Activated CD4-positive, CD25-positive, alpha-beta regulatory T cell treated with anti-CD3 and anti-CD28 coated beads, Interleukin-2, amount 50 U/mL, for 16 hours (primary cell): ENCODE data around the gene SDK2.
"Not testable (repeated sequence)": the region's sequence is repeated elsewhere in the genome, so short reads cannot be mapped to it uniquely, and the experiment has no call there.

Experiments used
- DNase-seq: peaks from one replicate; pipeline ENCODE4 v3.0.0-alpha.2; 2020; ENCODE audit warnings: low read depth, low spot score

The SDK2 gene

DNA sequence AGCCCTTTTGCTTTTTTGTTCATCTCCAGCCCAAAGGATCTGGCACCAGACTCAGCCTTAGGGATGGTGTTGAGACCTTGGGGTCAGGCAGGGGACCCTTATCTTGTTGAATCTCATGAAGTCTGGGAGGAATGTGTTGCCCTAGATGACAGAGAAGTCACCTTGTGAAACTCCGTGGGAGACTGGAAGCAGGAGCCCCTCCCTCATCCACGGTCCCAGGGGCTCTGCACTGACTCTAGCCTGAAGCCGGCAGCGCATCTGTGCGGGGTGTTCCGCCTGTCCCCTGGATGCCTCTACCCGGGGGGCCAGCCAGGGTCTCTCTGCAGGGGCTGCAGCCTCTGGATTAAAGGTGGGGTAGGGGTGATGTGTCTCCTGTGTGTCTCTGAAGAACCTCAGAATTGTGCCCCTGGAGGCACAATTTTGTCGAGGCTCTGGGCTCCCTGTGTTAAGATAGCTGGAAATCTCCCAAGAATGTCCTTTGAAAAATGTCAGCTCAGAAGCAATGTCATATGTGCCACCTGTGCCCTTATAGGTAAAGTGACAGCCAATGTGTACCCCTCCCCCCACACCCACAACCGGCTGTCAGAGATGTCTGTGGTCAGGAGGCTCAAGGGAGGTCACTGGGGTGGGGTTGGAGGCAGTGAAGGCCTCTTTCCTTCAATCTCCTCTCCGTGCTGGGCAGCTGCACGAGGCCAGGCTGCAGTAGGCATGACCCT, 300.3 kb downstream of the SDK2 start:
- no peak for DNase-seq

DNA sequence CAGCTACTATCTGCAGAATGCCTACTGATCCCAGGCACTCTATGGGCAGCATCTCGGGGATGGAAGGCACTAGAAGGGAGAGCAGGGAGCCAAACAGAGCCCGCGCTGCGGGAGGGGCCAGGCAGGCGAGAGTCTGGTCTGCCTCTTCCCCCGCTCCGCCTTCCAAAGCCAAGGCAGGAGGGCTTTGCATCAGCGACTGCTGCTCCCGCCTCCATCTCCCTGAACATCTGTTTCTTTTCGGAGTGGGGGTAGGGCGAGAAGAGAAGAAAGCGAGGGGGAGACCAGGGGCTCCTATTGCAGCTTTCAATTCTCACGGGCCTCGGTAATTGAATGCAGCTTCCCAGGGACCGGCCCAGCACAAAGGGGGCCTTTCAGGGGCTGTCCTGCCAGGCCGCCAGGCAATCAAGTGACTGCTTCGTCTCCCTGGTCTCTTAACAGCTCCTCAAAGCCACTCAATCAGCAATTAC, 301.0 kb downstream of the SDK2 start:
- DNase-seq = no peak

DNA sequence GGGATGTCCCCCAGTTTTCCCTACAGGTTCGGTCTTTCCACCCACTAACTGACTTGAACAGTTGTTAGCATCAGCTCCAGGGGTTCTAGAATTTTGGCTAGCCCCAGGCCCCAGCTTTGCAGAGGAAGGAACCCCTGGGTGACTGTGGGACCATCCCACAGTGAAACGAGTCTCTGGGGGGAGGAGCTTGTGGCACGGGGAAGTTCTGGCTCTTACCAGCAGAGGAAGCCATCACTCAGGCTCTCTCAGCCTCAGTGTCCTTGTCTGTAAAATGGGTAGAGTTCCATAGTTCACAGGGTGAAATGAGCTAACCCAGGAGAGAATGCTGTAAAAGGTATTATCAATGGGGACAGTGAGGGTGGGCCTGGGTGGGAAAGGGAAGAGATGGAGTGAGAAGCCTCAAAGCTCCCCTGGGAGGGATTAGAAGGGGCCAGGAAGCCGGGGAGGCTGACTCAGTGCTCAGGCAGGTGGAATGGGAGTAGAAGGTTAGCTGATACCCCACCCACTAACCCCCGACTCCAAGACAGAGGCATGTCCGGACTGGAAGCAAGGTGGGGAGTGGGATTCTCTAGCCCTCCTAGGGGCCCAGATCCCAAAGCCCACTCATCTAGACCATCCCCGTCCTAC, 301.6 kb downstream of the SDK2 start:
- DNase-seq = no peak

DNA sequence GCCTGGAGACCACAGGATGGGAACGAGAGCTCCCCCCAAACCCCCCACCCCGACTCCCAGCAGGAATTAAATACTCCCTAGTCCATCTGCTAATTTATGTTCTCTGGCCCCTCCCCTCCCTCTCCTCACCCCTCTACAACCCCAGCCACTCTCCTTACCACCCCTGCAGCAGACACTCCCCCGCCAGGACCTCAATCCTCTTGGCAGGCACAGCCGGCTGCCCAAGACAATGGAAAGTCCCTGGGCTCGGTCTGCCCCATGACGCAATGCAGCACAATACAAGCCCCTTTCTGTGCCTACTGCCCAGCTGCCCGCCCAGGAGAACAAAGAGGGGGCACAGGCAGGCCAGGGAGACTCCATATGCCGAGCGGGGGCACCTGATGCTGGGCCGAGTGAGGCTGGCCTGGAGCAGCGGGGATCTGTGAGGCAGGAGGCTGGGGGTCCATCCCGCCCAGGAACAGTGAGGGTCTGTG, 302.2 kb downstream of the SDK2 start:
- no peak for DNase-seq

DNA sequence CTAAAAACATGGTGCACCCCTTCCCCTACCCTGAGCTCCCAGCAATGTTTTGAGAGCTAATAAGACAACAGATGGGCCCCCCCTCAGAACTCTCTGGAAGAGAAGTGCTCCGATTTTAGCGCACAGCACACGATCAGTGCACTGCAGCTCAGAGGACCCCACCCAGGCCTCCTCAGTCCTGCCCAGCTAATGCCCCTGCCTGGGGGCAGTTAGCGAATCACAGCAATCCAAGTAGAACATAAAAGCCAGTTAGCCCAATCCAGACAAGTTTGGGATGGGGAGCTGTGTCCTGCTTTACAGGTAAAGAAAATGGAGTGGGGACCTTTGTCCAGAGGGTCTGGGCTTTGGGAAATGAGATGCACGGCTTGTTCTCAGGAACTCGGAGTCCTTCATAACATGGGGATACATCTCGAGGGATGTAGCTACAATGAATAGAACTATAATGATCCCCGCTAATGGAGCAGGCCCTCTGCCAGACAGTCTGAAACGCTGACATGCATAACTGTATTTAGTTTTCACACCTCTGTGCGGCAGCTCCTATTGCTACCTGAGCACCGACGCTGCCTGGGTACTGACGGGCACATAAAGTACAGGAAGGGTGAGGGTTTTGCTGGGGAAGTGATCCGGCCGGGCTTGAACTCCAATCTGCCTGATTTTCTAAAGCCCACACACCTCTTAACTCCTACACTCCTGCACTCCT, 302.7 kb downstream of the SDK2 start:
- DNase-seq = no peak

DNA sequence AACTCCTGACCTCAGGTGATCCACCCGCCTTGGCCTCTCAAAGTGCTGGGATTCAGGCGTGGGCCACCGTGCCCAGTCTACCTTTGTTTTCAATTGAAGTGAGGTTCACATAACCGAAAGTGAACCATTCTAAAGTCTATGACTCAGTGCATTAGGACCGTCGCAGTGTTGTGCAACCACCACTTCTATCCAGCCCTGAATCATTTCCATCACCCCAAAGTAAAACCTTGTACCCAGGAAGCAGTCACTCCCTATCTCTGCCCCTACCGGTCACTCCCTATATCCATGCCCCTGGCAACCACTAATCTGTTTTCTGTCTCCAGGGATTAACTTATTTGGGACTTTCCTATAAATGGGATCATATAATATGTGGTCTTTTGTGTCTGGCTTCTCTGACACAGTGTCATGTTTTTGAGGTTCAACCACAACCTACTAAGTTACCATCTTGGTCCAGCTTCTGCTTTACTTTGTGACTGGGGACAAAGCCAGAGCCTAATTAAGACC, 304.1 kb downstream of the SDK2 start:
- no peak for DNase-seq

DNA sequence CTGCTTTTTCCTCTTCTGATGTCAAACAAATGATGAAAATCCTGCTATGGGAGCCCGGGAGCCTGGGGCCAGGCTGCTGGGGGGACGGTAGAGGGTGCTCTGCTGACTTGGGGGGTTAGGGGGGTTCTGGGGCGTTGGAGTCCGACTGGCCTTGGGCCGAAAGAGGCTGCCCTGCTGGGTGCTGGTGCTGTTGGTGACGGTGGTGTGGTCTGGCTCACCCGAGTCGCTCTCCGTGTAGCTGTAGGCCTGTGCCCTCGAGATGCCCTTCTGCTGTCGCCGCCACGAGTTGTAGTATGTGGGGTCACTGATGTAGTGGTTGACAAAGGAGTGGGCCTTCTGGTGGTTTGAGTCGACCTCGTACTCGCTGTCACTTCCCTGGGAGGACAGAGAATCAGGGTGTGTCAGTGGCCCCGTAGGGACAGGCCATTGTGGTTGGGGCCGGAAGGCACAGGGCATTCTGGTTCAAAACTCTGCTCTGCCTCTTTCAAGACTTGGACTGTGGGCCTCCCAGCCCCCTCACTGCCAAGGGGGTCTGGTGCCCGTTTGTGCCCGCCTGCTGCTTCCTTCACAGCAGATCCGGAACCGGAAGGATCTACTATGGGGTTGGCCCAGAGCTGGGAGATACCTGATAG, 305.6 kb downstream of the SDK2 start:
- no peak for DNase-seq

DNA sequence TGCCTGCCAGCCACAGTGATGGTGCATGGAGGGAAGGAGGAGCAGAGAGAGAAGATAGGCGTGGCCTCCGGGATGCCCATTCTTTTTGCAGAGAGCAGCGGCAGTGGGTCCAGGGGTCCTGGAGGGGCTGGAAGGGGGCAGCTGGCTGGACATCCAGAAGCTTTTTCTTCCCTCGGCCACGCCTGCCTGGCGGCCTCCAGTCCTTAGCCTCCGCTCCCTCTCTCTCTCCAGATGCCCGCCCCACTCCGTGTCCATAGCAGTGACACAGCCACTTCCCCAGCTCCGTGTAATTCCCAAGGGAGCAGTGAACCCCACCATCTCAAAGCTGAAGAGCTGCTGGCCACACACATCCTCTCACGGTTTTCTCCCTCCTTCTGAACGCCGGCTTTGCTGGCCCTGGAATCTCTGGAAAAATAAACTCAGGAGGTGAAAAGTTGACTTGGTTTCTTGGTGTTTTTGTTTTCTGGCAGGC, 306.2 kb downstream of the SDK2 start:
- no peak for DNase-seq

DNA sequence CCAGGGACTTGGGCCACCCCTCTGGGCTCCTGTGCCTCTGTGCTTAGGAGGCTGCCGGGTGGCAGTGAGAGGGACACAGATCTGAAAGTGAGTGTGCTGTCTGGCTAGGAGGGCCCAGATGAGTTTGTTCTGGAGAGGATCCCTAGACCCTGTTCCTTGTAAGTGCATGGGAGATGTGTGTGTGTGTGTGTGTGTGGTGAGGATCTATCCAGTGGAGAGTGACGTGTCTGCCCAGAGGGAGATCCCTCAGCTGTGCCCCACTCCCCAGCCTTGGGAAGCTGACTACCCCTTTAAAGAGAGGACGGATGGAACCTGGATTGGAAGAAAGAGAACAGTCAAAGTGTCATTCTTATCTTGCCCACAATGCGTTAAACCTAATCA, 306.9 kb downstream of the SDK2 start:
- no peak for DNase-seq

DNA sequence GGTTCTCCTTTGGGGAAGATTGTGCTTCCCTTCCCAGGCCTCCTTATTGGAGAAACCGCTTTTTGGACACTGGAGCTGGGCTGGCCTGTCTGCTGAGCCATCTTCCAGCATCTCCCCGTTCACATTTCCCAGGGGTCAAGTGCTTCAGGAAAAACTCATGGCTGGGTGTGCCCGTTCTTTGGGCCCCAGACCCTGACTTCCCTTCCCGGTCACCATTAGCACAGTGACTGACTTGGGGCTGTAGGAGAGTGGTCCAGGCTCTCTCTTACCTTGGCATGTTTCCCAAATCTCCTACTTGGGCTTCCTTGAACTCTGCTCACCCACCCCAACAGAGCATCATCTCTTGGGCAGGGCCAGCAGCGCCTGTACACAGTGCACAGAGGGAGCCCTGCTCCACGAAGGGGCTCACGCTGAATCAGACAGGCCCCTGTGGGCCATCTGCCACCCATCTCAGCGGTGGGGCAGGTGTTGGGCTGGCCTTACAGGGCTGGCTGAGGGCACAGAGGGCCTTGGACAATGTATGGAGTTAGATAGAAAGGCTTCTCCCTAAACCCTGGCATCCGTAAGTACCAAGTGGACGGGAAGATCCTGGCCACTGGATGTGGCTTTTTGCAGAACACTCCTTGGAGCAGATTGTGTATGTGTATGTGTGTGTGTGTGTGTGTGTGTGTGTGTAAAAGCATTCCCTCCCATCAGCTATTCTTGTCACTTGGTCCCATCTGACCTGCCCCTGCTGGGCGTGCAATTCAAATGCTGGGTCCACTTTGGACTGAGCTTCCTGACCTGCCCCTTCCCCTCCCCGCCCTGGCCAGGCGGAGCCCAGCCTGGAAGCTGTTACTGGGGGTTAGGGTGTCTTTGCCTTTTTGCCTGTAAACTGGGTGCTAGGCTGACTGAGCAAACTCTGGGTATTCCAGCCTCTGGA, 307.6 kb downstream of the SDK2 start:
- no peak for DNase-seq

DNA sequence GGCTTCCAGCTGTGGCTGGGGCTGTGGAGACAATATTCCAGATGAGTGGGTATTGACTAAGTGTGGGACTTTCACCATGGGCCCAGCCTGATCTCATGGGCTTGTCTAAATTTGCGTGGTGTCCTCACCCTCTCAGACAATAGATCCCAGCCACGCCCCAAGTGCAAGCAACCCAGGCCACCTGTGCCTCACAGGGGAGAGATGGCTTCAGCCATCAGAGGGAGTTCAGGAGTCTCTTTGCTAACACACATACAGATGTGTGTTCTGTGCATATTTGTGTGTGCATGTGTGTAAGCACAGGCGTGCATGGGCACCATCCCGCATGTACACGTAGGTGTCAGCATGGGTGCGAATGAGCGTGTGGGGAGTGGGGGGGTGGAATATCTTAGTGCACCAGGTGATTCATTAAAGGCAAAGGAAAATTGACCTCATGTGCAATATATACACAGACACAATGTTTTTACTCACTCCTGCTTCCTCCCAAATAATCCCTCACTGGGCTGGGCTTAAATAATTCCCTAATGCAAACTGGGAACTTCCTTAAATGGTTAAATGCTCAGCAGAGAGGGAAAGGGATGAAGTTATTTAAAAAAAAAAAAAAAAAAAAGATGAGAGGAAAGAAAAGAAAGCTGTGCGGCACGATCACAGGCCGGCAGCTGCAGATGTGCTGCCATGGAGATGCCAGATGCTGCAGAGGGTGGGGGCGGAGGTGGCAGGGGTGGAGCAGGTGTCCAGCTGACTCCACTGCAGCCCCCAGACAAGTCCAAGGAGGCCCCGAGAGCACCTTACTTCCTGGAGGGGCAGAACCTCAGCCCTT, 308.4 kb downstream of the SDK2 start:
- DNase-seq = no peak

DNA sequence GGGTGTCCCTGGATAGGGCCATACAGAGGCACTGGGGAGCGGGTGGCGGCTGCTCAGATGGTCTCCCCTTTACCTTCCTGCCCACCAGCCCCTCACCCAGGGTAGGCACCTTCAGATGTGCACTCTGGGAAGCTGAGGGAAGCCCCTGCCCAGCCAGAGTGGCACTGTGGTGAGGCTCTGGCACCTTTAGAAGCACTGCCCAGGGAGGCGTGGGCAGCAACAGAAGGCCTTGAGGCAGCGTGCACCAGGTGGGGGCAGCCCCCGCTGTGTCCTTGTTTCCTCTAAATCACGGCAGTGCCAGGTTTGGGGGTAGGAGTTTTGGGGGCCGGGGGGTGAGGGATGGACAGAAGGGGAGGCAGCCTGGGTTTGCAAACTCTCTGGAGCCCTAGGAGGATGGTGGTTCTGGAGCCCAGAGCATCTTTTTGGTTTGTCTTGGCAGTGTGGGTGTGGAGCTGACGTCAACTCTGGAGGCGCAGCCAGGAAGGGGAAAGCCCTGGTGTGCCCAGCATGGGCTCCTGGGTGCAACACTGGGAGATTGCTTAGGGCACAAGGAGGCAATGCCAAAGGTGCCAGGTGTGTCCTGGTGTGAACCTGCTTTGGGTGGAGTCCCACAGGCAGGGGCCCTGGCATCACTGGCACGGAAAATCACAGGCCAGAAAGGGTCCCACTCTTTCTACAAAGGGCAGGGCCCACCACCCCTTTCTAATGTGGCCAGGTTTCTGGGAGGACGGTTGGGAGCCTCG, 309.3 kb downstream of the SDK2 start:
- no peak for DNase-seq

DNA sequence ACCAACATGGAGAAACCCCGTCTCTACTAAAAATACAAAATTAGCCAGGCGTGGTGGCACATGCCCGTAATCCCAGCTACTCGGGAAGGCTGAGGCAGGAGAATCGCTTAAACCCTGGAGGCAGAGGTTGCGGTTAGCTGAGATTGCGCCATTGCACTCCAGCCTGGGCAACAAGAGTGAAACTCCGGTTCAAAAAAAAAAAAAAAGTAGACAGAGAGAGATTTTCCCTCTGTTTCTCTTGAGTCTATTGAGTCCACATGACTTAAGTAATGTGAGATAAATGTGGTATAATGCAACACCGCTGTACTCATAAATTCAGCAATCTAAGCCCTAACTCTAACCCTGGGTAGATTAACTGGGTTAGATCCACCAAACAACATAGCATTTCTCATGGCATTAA, 310.8 kb downstream of the SDK2 start:
- DNase-seq = not testable (repeated sequence)

DNA sequence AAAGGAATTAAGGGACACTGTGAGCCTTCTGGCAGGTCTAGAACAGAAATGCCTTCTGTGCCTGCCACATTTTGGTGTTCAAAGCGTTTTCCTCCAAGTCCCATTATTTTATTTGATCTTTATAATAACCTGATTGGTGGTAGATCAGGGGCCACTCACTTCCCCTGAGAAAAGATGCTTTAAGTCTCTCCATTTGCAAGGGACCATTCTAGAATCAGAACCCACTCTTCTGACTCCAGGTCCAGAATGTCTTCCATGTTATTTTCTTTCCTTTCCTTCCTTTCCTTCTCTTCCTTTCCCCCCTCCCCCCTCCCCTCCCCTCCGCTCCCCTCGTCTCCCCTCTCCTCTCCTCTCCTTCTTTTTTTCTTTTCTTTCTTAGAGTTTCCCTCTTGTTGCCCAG, 313.2 kb downstream of the SDK2 start:
- DNase-seq = no peak

DNA sequence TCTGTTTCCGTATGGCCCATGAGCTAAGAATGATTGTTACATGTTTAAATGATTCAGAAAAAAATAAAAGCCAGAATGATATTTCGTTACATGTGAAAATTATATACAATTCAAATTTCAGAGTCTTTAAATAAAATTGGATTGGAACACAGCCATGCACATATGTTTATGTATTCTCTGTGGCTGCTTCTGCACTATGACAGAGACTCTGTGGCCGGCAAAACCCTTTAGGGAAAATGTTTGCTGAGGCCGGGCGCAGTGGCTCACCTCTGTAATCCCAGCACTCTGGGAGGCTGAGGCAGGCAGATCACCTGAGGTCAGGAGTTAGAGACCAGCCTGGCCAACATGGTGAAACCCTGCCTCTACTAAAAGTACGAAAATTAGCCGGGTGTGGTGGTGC, 316.6 kb downstream of the SDK2 start:
- no peak for DNase-seq

DNA sequence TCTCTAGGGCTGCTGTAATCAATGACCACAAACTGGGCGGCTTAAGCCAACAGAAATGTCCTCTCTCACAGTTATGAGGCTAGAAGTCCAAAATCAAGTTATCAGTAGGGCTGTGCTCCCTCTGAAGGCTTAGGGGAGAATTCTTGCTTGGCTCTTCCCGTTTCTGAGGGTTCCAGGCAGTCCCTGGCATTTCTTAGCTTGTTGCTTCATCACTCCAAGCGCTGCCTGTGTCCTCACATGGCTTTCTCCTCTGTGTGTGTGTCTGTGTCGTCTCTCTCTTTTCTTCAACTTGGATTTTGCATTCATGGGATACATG, 318.8 kb downstream of the SDK2 start:
- no peak for DNase-seq

DNA sequence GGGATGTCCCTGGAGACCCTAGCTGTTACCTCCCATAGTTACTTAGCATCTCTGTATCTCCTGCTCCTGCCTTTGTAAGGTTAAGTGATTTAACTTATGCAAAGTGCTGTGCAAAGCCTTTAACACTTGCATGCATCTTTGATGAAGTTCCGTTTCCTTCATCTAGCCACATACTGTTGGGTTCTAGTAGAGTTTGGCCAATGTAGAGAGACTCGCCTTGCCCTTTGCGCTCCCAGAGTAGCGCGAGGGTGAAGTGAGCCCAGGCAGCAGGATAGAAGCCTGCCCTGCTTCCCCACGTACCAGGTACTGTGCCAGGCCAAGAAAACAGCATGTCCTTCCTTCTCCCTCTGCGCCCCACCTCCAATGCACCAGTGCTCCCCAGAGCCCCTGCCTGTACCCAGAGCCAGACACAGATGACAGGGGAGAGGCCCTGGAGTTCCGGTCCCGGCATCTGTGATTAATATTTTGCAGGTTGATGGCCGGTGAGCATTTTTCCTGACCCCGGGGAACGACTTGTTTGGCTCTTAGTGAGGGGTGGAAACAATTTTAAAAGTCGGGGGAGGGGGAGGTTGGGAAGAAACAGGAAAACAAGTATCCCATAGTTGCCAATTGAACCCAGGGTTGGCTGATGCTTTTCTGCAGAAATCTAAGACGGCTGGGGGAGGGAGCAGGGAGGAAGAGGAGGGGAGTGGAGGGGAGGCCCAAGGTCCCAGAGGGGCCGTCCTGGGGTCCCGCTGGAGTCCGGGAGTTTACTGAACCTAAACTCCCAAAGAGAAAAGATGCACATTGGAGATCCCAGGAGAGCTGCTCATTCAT, 319.3 kb downstream of the SDK2 start:
- no peak for DNase-seq

DNA sequence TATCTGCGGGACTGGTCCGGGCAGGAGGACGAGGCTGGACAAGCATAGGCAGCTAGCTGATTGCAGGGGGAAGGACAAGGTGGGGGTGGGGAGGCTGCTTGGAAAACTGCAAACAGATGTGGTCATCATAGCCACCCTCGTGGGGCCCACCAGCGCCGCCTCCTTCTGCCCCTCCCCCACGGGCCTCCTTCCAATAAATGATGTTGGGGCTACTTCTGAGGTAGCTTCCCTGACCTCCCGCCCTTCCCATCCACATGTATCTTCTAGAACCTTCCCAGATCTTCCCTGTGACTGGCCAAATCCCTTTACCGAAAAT, 320.1 kb downstream of the SDK2 start:
- no peak for DNase-seq
